PFSK-1 (cell line): Measurements from ENCODE around the gene CDCP2.

Experiments used
- FOXP2 ChIP-seq: optimal IDR thresholded peaks from 2 replicates; pipeline ENCODE3; 2011; ENCODE audit warnings: borderline replicate concordance, control low read depth, inconsistent platforms; ENCODE audit not compliant: insufficient read depth; ENCODE audit errors: extremely low read length, extremely low read depth
- POLR2AphosphoS5 ChIP-seq: IDR thresholded peaks from 2 replicates; pipeline ENCODE4 v1.6.1; 2012; ENCODE audit warnings: low read depth, mild to moderate bottlenecking, control low read depth, low read length, moderate library complexity
- REST ChIP-seq, 2 experiments: IDR thresholded peaks; 2 replicates each; pipeline versions ENCODE4 v1.6.1 to v1.8.0; 2011 to 2012; ENCODE audit warnings: low read depth in 2 of 2, low read length in 2 of 2, control low read depth in 1 of 2, inconsistent platforms in 1 of 2, mild to moderate bottlenecking in 1 of 2, moderate library complexity in 1 of 2; ENCODE audit not compliant: insufficient read depth in 1 of 2
- SIN3A ChIP-seq: IDR thresholded peaks from 2 replicates; pipeline ENCODE4 v1.6.1; 2012; ENCODE audit warnings: mild to moderate bottlenecking, low read length, moderate library complexity, borderline replicate concordance; ENCODE audit not compliant: insufficient read depth
- TAF1 ChIP-seq: IDR thresholded peaks from 2 replicates; pipeline ENCODE4 v1.6.1; 2012; ENCODE audit warnings: low read length, control low read depth, borderline replicate concordance; ENCODE audit not compliant: insufficient read depth

The CDCP2 gene

GRCh38 chr1:54122992-54123391 is 29.8 kb downstream of the CDCP2 start:
- TF ChIP-seq TAF1 (no peak), SIN3A (no peak), POLR2AphosphoS5 (no peak), FOXP2 (no peak), REST (IDR thresholded peaks at IDR 0.05; ENCODE audit: insufficient read depth in 1 of 2, low read depth in 2 of 2, low read length in 2 of 2) (no peak)

- TF ChIP-seq REST (IDR thresholded peaks at IDR 0.05; ENCODE audit: insufficient read depth in 1 of 2, low read depth in 2 of 2, low read length in 2 of 2) (no peak), POLR2AphosphoS5 (no peak), SIN3A (no peak), TAF1 (no peak), FOXP2 (no peak)
These were observed 30.6 kb downstream of the CDCP2 start for GRCh38 chr1:54122135-54122751.

GRCh38 chr1:54121482-54122134 is 31.2 kb downstream of the CDCP2 start:
- TF ChIP-seq REST (IDR thresholded peaks at IDR 0.05; ENCODE audit: insufficient read depth in 1 of 2, low read depth in 2 of 2, low read length in 2 of 2) (no peak), POLR2AphosphoS5 (no peak), FOXP2 (no peak), SIN3A (no peak), TAF1 (no peak)

- TF ChIP-seq POLR2AphosphoS5 (no peak), FOXP2 (no peak), TAF1 (no peak), SIN3A (no peak), REST (IDR thresholded peaks at IDR 0.05; ENCODE audit: insufficient read depth in 1 of 2, low read depth in 2 of 2, low read length in 2 of 2) (no peak)
These were observed 31.9 kb downstream of the CDCP2 start for GRCh38 chr1:54120698-54121481.
